Osteoblast (primary cell): ENCODE measurements around the gene OTOGL. TPM values are rescaled to one million over a fixed set of nuclear protein-coding genes. Genes with fewer than 3 reads are reported as not detected.

Source experiments
- DNase-seq: peaks from one replicate; pipeline ENCODE4 v3.0.0; 2011; ENCODE audit warnings: low spot score, mixed read lengths; ENCODE audit not compliant: insufficient read length; ENCODE audit errors: missing footprints
- H2AFZ ChIP-seq: 2 replicates; pipeline ENCODE4 v1.6.0; 2011; ENCODE audit warnings: mild to moderate bottlenecking, low read length
- H3K27ac ChIP-seq: 2 replicates; pipeline ENCODE4 v1.5.1; 2011; ENCODE audit warnings: mild to moderate bottlenecking, low read depth, low read length, moderate library complexity
- H3K27me3 ChIP-seq: 2 replicates; pipeline ENCODE4 v1.6.0; 2012; ENCODE audit warnings: mild to moderate bottlenecking, control low read depth, inconsistent platforms, low read length, moderate library complexity; ENCODE audit not compliant: insufficient read depth
- H3K36me3 ChIP-seq: 2 replicates; pipeline ENCODE4 v1.5.1; 2011; ENCODE audit warnings: mild to moderate bottlenecking, low read length, control low read depth, moderate library complexity; ENCODE audit not compliant: insufficient read depth
- H3K4me1 ChIP-seq: 2 replicates; pipeline ENCODE4 v1.5.1; 2011; ENCODE audit warnings: mild to moderate bottlenecking, low read length, control low read depth, moderate library complexity; ENCODE audit not compliant: insufficient read depth
- H3K4me2 ChIP-seq: 2 replicates; pipeline ENCODE4 v1.6.0; 2011; ENCODE audit warnings: mild to moderate bottlenecking, low read length; ENCODE audit not compliant: insufficient read depth
- H3K4me3 ChIP-seq: fragments of 200-600 bp; sonication (generic); 3 replicates; pipeline ENCODE4 v1.5.1; 2012; ENCODE audit warnings: mild to moderate bottlenecking, low read length, inconsistent platforms; ENCODE audit not compliant: insufficient read depth
- H3K79me2 ChIP-seq: 2 replicates; pipeline ENCODE4 v1.6.0; 2012; ENCODE audit warnings: mild to moderate bottlenecking, low read length, control low read depth, inconsistent platforms; ENCODE audit not compliant: insufficient read depth
- H3K9me3 ChIP-seq: 2 replicates; pipeline ENCODE4 v1.5.1; 2011; ENCODE audit warnings: low read depth, low read length, control low read depth
- H4K20me1 ChIP-seq: 2 replicates; pipeline ENCODE4 v1.6.0; 2012; ENCODE audit warnings: mild to moderate bottlenecking, low read length, control low read depth; ENCODE audit not compliant: insufficient read depth
- total RNA-seq: library from RNA; depleted of rRNA; stranded (reverse); fragments of >200 nt; gene quantifications from 2 replicates; pipeline ENCODE4 v1.2.3, GENCODE V29; 2012
- TF ChIP-seq, protein P1 (sequence below): IDR thresholded peaks from 2 replicates; pipeline ENCODE4 v1.5.1; 2011; ENCODE audit warnings: mild to moderate bottlenecking, low read depth, low read length, moderate library complexity; ENCODE audit errors: extremely low read depth

OTOGL gene
- total RNA-seq, 1 donor: 0.36 TPM

DNA sequence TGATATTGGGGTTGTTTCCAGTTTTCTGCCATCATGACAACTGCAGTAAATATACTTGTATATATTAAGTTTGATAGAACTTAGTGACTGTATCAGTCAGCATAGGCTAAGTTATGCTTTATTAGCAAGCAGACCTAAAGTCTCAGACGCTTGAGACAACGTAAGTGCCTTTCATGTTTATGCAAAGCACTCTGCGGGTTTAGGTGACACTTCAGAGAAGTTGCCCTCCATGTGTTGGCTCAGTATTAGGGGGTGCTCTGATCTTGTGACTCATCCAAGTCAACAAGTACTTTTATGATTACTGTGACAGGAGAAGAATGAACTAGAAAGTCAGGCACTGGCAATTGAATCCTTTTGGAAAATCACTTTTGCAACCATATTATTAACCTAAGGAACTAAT is 13.3 kb upstream of the OTOGL start:
- H3K4me2 ChIP-seq: no peak overlapping the region
- H3K27me3 ChIP-seq: no peaks in the 10 kb centered on the region
- DNase-seq: no peak
- H3K36me3 ChIP-seq: no peaks in the 10 kb centered on the region
- TF ChIP-seq, protein P1, sequence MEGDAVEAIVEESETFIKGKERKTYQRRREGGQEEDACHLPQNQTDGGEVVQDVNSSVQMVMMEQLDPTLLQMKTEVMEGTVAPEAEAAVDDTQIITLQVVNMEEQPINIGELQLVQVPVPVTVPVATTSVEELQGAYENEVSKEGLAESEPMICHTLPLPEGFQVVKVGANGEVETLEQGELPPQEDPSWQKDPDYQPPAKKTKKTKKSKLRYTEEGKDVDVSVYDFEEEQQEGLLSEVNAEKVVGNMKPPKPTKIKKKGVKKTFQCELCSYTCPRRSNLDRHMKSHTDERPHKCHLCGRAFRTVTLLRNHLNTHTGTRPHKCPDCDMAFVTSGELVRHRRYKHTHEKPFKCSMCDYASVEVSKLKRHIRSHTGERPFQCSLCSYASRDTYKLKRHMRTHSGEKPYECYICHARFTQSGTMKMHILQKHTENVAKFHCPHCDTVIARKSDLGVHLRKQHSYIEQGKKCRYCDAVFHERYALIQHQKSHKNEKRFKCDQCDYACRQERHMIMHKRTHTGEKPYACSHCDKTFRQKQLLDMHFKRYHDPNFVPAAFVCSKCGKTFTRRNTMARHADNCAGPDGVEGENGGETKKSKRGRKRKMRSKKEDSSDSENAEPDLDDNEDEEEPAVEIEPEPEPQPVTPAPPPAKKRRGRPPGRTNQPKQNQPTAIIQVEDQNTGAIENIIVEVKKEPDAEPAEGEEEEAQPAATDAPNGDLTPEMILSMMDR: no peak
- H3K9me3 ChIP-seq: no peaks in the 10 kb centered on the region
- H3K4me1 ChIP-seq: no peaks in the 10 kb centered on the region
- H4K20me1 ChIP-seq: no peaks in the 10 kb centered on the region
- no peaks in the 10 kb centered on the region for H3K79me2 ChIP-seq
- no peak overlapping the region for H3K27ac ChIP-seq
- no peak overlapping the region for H2AFZ ChIP-seq
- H3K4me3 ChIP-seq: no peak overlapping the region

DNA sequence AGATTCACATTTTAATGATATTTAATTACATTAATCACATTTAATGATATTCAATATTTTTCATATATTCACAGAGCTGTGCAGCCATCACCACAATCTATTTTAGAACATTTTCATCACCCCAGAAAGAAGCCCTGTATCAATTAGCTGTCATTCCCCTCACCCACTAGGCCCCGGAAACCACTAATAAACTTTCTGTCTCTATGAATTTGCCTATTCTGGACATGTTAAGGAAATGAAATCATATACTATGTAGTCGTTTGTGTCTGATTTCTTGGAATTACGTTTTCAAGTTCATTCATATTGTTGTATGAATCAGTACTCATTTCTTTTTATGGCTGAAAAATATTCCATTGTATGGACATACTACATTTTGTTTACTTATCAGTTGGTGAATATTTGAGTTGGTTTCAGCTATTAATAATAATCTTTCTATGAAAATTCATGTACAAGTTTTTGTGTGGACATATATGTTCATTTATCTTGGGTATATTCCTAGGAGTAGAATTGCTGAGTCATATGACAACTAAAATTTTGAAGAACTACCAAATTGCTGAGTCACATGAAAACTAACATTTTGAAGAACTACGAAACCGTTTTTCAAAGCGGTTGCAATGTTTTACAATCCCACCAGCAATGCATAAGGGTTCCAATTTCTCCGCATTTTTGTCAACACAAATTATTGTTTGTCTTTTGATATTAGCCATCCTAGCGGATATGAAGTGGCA is 11.7 kb upstream of the OTOGL start:
- H3K27ac ChIP-seq: no peak overlapping the region
- H3K4me2 ChIP-seq: no peak overlapping the region
- no peak for DNase-seq
- H4K20me1 ChIP-seq: no peaks in the 10 kb centered on the region
- no peaks in the 10 kb centered on the region for H3K27me3 ChIP-seq
- H3K9me3 ChIP-seq: no peaks in the 10 kb centered on the region
- H3K36me3 ChIP-seq: no peaks in the 10 kb centered on the region
- H3K4me1 ChIP-seq: no peaks in the 10 kb centered on the region
- no peaks in the 10 kb centered on the region for H3K79me2 ChIP-seq
- TF ChIP-seq, protein P1: no peak
- H3K4me3 ChIP-seq: no peak overlapping the region
- H2AFZ ChIP-seq: peak overlapping the region; percentile 25

DNA sequence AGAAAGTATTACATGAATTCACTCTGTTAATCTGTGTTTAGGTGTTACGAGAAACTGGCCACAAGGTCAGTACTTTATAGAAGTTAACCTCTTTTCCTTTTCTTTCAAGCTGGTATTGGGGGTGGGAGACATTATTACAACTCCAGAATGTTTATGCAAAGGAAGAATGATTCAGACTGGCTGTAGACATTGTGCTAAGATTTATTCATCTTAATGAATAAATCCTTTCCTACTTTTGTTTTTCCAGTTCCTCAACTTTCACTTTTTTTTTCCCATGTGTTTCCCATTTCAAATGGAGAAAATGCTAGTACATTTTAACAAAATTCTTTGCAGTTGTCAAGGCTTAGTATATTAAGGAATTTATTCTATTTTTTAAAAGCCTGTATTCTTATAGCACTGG is 1.3 kb downstream of the OTOGL start:
- Histone ChIP-seq H3K79me2 (no peaks in the 10 kb centered on the region), H3K4me1 (no peaks in the 10 kb centered on the region), H3K9me3 (no peaks in the 10 kb centered on the region), H3K27ac (no peak overlapping the region), H3K4me2 (peak overlapping the region; percentile 1), H3K27me3 (no peaks in the 10 kb centered on the region), H3K36me3 (no peaks in the 10 kb centered on the region), H4K20me1 (no peaks in the 10 kb centered on the region), H3K4me3 (no peak overlapping the region), H2AFZ (no peak overlapping the region)
- peak; percentile 41 for DNase-seq
- TF ChIP-seq, protein P1: no peak

DNA sequence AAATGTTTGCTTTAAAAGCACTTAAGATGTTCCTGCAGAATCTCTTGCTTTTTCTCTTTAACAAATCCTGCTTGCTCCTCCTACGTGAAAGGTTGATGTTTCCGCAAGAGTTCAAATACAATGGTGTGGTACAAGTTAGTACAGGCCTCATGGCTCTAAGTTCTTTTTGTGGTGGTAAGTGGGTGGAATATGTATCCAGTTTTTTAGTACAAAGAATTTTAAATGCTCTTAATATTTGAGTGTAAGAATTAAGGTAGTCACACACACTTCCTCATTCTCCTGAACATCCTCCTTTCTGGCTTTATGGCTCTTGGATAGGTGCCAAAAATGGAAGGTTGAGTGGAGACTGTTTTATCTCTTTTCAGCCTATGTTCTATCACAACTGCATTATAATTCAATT is 1.8 kb downstream of the OTOGL start:
- no peak for DNase-seq
- no peak overlapping the region for H3K4me2 ChIP-seq

More for the DNA sequence above, 1.8 kb downstream of the OTOGL start:
- TF ChIP-seq, protein P1: no peak
- H3K4me3 ChIP-seq: no peak overlapping the region
- no peaks in the 10 kb centered on the region for H4K20me1 ChIP-seq
- H3K9me3 ChIP-seq: no peaks in the 10 kb centered on the region
- no peaks in the 10 kb centered on the region for H3K36me3 ChIP-seq
- no peaks in the 10 kb centered on the region for H3K27me3 ChIP-seq
- peak overlapping the region; percentile 64 for H2AFZ ChIP-seq
- no peaks in the 10 kb centered on the region for H3K79me2 ChIP-seq
- no peaks in the 10 kb centered on the region for H3K4me1 ChIP-seq
- H3K27ac ChIP-seq: no peak overlapping the region
